Thymus (tissue), 14 donors: ENCODE measurements around the gene RANBP3. TPM values are rescaled to one million over a fixed set of nuclear protein-coding genes. Genes with fewer than 3 reads are reported as not detected.
"Not testable (repeated sequence)": the region's sequence is repeated elsewhere in the genome, so short reads cannot be mapped to it uniquely, and the experiment has no call there.

Source experiments
- DNase-seq, 9 donors: peaks; one replicate each; pipeline ENCODE4 v3.0.0-alpha.2; 2013; ENCODE audit warnings: low spot score in 9 of 9, low read depth in 6 of 9, missing footprints in 1 of 9
- H3K27ac ChIP-seq, 2 donors: one replicate each; pipeline ENCODE4 v1.5.1; 2013; ENCODE audit warnings: control low read depth in 1 of 2, low read depth in 1 of 2, low read length in 1 of 2, mild to moderate bottlenecking in 1 of 2, moderate library complexity in 1 of 2
- H3K27me3 ChIP-seq, 2 donors: one replicate each; pipeline ENCODE4 v1.5.1; 2013; ENCODE audit warnings: low read length in 1 of 2; ENCODE audit not compliant: control insufficient read depth in 2 of 2, insufficient read depth in 1 of 2
- H3K36me3 ChIP-seq, 2 donors: one replicate each; pipeline ENCODE4 v1.5.1; 2013; ENCODE audit warnings: low read length in 1 of 2, mild to moderate bottlenecking in 1 of 2, moderate library complexity in 1 of 2; ENCODE audit not compliant: control insufficient read depth in 2 of 2, insufficient read depth in 2 of 2
- H3K4me1 ChIP-seq, 2 donors: one replicate each; pipeline ENCODE4 v1.5.1; 2013; ENCODE audit warnings: low read length in 2 of 2; ENCODE audit not compliant: control insufficient read depth in 2 of 2, insufficient read depth in 2 of 2
- H3K4me3 ChIP-seq, 2 donors: one replicate each; pipeline ENCODE4 v1.5.1; 2013; ENCODE audit warnings: low read length in 2 of 2, control low read depth in 1 of 2, mild to moderate bottlenecking in 1 of 2
- H3K9me3 ChIP-seq, 2 donors: one replicate each; pipeline ENCODE4 v1.5.1; 2013; ENCODE audit warnings: low read length in 1 of 2, mild to moderate bottlenecking in 1 of 2; ENCODE audit not compliant: control insufficient read depth in 2 of 2, insufficient read depth in 1 of 2
- WGBS: extraction: QIAGEN DNeasy Blood & Tissue Kit; methylation state at CpG from one replicate; pipeline ENCODE4 v1.1.7; 2013; 5-methylcytosine and 5-hydroxymethylcytosine counted together
- long read RNA-seq, 10 donors: transcript quantifications; one replicate each; lab custom pipeline, GENCODE V29; 2026
- polyA plus RNA-seq: library from polyadenylated mRNA; stranded (reverse); fragments of 200-250 nt; gene quantifications from one replicate; pipeline ENCODE4 v1.2.3, GENCODE V29; 2013
- total RNA-seq: library from RNA; stranded (reverse); fragments of 120-200 nt; gene quantifications from one replicate; pipeline ENCODE4 v1.2.4, GENCODE V29; 2013
- donor health status: healthy.

Gene RANBP3
- total RNA-seq (36.7 TPM), polyA plus RNA-seq (39.0 TPM)
- long read RNA-seq, donor 1, result 0 reads
- long read RNA-seq, donor 2, transcript RANBP3-220 (16 exons, 1,783 nt), result major isoform, 8 of 36 reads
- long read RNA-seq, donor 2, partial matches to known transcripts, result 23 of 36 reads
- long read RNA-seq, donor 2, other reads (novel, unspliced or antisense), result 0 of 36 reads
- long read RNA-seq, donor 3, partial matches to known transcripts, result 7 of 12 reads
- long read RNA-seq, donor 3, other reads (novel, unspliced or antisense), result 0 of 12 reads
- long read RNA-seq, donor 4, partial matches to known transcripts, result 6 of 9 reads
- long read RNA-seq, donor 4, other reads (novel, unspliced or antisense), result 0 of 9 reads
- long read RNA-seq, donor 5, partial matches to known transcripts, result 8 of 18 reads
- long read RNA-seq, donor 5, other reads (novel, unspliced or antisense), result 8 of 18 reads
- long read RNA-seq, donor 6, partial matches to known transcripts, result 0 of 2 reads
- long read RNA-seq, donor 6, other reads (novel, unspliced or antisense), result 0 of 2 reads
- long read RNA-seq, donor 7, partial matches to known transcripts, result 9 of 14 reads
- long read RNA-seq, donor 7, other reads (novel, unspliced or antisense), result 0 of 14 reads
- long read RNA-seq, donor 8, partial matches to known transcripts, result 0 of 4 reads
- long read RNA-seq, donor 8, other reads (novel, unspliced or antisense), result 0 of 4 reads
- long read RNA-seq, donor 9, partial matches to known transcripts, result 7 of 7 reads
- long read RNA-seq, donor 9, other reads (novel, unspliced or antisense), result 0 of 7 reads
- long read RNA-seq, donor 10, partial matches to known transcripts, result 0 of 7 reads
- long read RNA-seq, donor 10, other reads (novel, unspliced or antisense), result 0 of 7 reads

DNA sequence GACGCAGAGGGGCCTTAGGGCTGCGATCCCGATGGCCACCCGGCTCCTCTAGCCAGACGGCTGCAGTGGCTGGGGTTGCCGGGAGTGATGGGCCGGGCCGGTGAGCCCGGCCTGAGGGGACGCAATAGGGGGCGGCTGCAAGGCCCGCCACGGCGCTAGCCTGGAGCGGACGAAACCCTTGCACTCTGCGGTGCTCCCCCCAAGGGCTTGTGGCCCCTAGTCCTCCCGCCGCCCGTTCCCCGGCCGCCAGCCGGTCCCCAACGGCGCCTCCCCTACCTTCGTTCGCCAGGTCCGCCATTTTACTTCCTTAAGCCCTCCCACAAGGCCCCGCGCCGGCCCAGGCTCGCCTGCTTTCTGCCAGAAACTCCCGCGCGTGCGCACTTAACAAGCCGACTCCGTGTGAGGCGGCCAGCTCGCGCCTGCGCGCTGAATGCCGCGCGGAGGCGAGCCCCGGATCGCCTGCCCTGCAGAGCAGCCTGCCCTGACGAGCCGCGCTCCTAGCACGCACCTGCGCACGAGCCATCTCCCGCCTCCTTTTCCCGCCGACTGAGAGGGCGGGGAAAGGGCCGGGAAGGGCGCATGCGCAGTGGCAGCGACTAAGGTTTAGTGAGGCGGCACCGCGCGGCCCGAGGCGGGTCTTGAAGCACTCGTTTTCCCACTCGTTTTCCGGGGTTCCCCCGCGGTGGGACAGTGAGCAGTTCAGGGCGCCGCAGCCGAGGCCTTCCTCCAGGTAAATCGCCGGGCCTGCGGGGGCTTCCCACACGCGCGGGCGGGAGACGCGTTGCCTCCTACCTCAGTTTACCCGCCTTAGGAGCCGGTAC is at the start of gene RANBP3:
TSS of gene RANBP3 (minus strand) at position 356 of the 821 bp plus-strand sequence. CDS start at position 298, 58 bp downstream.
- under 1% methylated on average over 88 of the region's 88 CpGs for WGBS
- peak; percentile 94 to 100 (median 99) for DNase-seq
- Histone ChIP-seq H3K27ac (peak within 1 kb of the TSS; percentile 90 to 96), H3K9me3 (peaks cover 0 to 2% of the 10 kb centered on the region in 2 donors), H3K4me3 (peak within 1 kb of the TSS; percentile 96 to 97), H3K36me3 (peaks cover 21 to 32% of the 10 kb centered on the region in 2 donors), H3K4me1 (peaks cover 21 to 60% of the 10 kb centered on the region in 2 donors), H3K27me3 (no peaks in the 10 kb centered on the region)

GRCh38 chr19:6026390-6027227 is 48.7 kb upstream of the RANBP3 start:
- Histone ChIP-seq H3K9me3 (no peaks in the 10 kb centered on the region), H3K27ac (no peak overlapping the region), H3K27me3 (peaks cover 0 to under 1% of the 10 kb centered on the region in 2 donors), H3K4me1 (peaks cover 0 to 3% of the 10 kb centered on the region in 2 donors), H3K4me3 (no peak overlapping the region), H3K36me3 (peaks cover 5 to 7% of the 10 kb centered on the region in 2 donors)
- no peak for DNase-seq
- WGBS, result 96% methylated on average over 30 of the region's 30 CpGs

- not testable (repeated sequence) for H3K27ac ChIP-seq, DNase-seq, H3K4me3 ChIP-seq, H3K27me3 ChIP-seq, H3K9me3 ChIP-seq, H3K4me1 ChIP-seq, H3K36me3 ChIP-seq
- 99% methylated on average over 26 of the region's 27 CpGs for WGBS
These were observed 46.8 kb upstream of the RANBP3 start for GRCh38 chr19:6024756-6025155.

- Histone ChIP-seq H3K4me1 (peaks cover 0 to 6% of the 10 kb centered on the region in 2 donors), H3K36me3 (peaks cover 7% of the 10 kb centered on the region in 2 donors), H3K9me3 (no peaks in the 10 kb centered on the region), H3K4me3 (no peak overlapping the region), H3K27me3 (peaks cover 0 to 2% of the 10 kb centered on the region in 2 donors), H3K27ac (no peak overlapping the region)
- 96% methylated on average over 12 of the region's 12 CpGs for WGBS
- no peak for DNase-seq
These were observed 46.0 kb upstream of the RANBP3 start for GRCh38 chr19:6023936-6024335.

DNA sequence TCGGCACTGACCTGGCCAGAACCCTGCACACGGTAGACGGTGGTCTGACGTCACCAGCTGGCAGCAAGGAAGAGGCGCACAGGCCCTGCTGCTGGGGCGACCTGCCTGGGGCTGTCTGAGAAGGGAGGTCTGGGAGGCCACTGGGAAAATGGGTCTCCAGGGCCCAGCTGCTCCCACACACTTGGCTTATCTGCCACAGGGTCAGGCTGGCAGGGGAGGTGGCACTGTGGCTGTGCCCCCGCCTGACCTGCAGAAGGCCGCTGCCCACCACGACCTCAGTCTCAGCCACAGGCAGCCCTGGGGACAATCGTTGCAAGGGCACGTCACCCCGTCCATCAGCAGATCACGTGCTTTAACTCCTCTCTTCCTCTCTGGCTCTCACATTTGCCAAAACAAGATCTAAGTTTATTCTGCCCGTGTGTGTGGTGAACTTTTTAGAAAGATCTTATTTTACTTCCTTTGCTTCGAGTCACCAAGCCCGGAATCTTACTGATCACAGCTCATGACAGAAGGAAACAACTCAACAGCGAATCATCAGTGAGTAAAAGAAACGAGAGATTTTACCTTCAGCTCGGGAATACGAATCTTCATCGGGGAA is 45.2 kb upstream of the RANBP3 start:
- WGBS, result 88% methylated on average over 21 of the region's 21 CpGs
- peaks cover 0 to 2% of the 10 kb centered on the region in 2 donors for H3K27me3 ChIP-seq

GRCh38 chr19:6022570-6023064 is 44.7 kb upstream of the RANBP3 start:
- Histone ChIP-seq H3K9me3 (no peaks in the 10 kb centered on the region), H3K27me3 (peaks cover 0 to 2% of the 10 kb centered on the region in 2 donors)

More for the DNA sequence above, 45.2 kb upstream of the RANBP3 start:
- H3K36me3 ChIP-seq, result peaks cover 7% of the 10 kb centered on the region in 2 donors
- H3K4me1 ChIP-seq, result peaks cover 0 to 6% of the 10 kb centered on the region in 2 donors
- H3K4me3 ChIP-seq, result no peak overlapping the region
- DNase-seq, result no peak
- H3K9me3 ChIP-seq, result no peaks in the 10 kb centered on the region
- no peak overlapping the region for H3K27ac ChIP-seq

DNA sequence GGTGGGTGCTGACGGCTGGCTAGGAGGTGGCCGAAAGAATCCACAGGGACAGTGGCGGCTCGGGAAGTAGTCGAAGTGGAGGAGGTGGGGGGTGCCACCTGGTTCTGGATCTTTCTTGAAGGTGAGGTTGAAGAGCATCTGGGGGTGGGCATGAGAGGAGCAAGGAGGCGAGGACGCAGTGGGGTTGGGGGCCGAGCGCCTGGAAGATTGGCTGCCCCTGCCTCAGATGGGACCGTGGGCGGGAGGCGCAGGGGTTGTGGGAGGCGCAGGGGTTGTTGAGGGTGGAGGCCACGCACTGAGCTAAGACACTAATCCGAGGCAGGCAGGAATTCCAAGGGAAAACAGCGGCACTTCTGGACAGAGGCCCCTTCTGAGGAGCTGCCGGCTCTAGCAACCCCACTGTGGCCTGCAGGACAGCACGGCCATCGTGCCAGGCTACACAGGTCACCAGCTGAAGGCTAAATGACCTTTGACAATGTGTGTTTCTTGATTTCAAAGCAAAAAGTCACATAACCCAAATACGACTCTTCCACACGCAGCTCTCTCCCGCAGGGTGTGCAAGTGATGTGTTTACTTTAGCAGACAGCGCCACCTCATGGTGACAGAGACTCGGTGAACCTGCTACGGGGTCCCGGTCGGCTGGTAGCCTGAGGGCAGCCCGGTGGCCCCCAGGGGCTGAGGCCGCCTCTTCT is 44.1 kb upstream of the RANBP3 start:
- Histone ChIP-seq H3K27me3 (peaks cover 0 to 2% of the 10 kb centered on the region in 2 donors), H3K27ac (no peak overlapping the region), H3K4me3 (no peak overlapping the region), H3K9me3 (no peaks in the 10 kb centered on the region), H3K4me1 (peaks cover 0 to 6% of the 10 kb centered on the region in 2 donors), H3K36me3 (peaks cover 4 to 7% of the 10 kb centered on the region in 2 donors)
- DNase-seq, result peak; percentile 56 to 92 (median 76)
- 62% methylated on average over 29 of the region's 29 CpGs for WGBS

More at GRCh38 chr19:6022570-6023064, 44.7 kb upstream of the RANBP3 start:
- Histone ChIP-seq H3K4me1 (peaks cover 0 to 6% of the 10 kb centered on the region in 2 donors), H3K4me3 (no peak overlapping the region), H3K27ac (no peak overlapping the region), H3K36me3 (peaks cover 7% of the 10 kb centered on the region in 2 donors)
- WGBS, result 77% methylated on average over 16 of the region's 16 CpGs
- DNase-seq, result no peak
